Stomach (tissue), 9 donors: ENCODE measurements around the gene FGR. TPM values are rescaled to one million over a fixed set of nuclear protein-coding genes. Genes with fewer than 3 reads are reported as not detected.

Source experiments
- DNase-seq, 2 donors: peaks; one replicate each; pipeline versions ENCODE4 v3.0.0 to v3.0.0-alpha.2; 2013 to 2019
- H3K27ac ChIP-seq, 5 donors: fragments of 200-600 bp in 4 of 5; sonication (generic) in 4 of 5; one replicate each; pipeline ENCODE4 v1.5.1; 2013 to 2019; ENCODE audit warnings: mild to moderate bottlenecking in 1 of 5, moderate library complexity in 1 of 5
- H3K27me3 ChIP-seq, 3 donors: fragments of 200-600 bp; sonication (generic); one replicate each; pipeline ENCODE4 v1.5.1; 2017 to 2019; ENCODE audit warnings: mixed run types in 1 of 3
- H3K36me3 ChIP-seq, 4 donors: fragments of 200-600 bp; sonication (generic); 1 replicate in 3 of 4; 2 replicates in 1 of 4; pipeline ENCODE4 v1.5.1; 2016 to 2019
- H3K4me1 ChIP-seq, 4 donors: fragments of 200-600 bp; sonication (generic); one replicate each; pipeline ENCODE4 v1.5.1; 2016 to 2019
- H3K4me3 ChIP-seq, 4 donors: fragments of 200-600 bp; sonication (generic) in 3 of 4; one replicate each; pipeline ENCODE4 v1.5.1; 2016 to 2019; ENCODE audit warnings: mild to moderate bottlenecking in 1 of 4
- H3K9me3 ChIP-seq, 4 donors: fragments of 200-600 bp; sonication (generic); one replicate each; pipeline ENCODE4 v1.5.1; 2016 to 2019
- EP300 ChIP-seq: sonication (generic); formaldehyde crosslinking; IDR thresholded peaks from one replicate; pipeline ENCODE4 v1.6.1; 2017; ENCODE audit warnings: antibody characterized with exemption
- POLR2A ChIP-seq, 4 donors: fragments of 450-650 bp; IDR thresholded peaks; one replicate each; pipeline ENCODE4 v1.6.1; 2016; ENCODE audit warnings: antibody characterized with exemption in 4 of 4, control low read depth in 2 of 4, mild to moderate bottlenecking in 1 of 4, moderate library complexity in 1 of 4
- POLR2AphosphoS5 ChIP-seq, 3 donors: sonication (generic); formaldehyde crosslinking; IDR thresholded peaks; one replicate each; pipeline ENCODE4 v1.6.1; 2016; ENCODE audit warnings: antibody characterized with exemption in 3 of 3
- WGBS, 5 donors: extraction: QIAGEN DNeasy Blood & Tissue Kit in 3 of 5; methylation state at CpG; one replicate each; pipeline versions ENCODE4 v1.1.5 to v1.1.7; 2013 to 2018; 5-methylcytosine and 5-hydroxymethylcytosine counted together
- intact Hi-C: fragments of 100-400 bp; cut with DNase I; formaldehyde crosslinking; loops from one replicate; pipeline ENCODE4 v1.15.1; 2023; ENCODE audit warnings: low total_unique reads
- polyA plus RNA-seq, 3 donors: library from polyadenylated mRNA; stranded (reverse); fragments of 200-250 nt; gene quantifications; one replicate each; pipeline ENCODE4 v1.2.3, GENCODE V29; 2013
- total RNA-seq, 5 donors: library from RNA; depleted of rRNA; stranded (reverse); fragments of >200 nt; gene quantifications; one replicate each; pipeline versions ENCODE4 v1.1.0 to v1.2.3, GENCODE V29; 2014 to 2016
- TF ChIP-seq, protein P1 (sequence below), 7 experiments: fragments of 450-650 bp in 4 of 7; fragments of 200-600 bp in 3 of 7; sonication (generic) in 3 of 7; IDR thresholded peaks; one replicate each; pipeline ENCODE4 v1.5.1; 2016 to 2019; ENCODE audit warnings: antibody characterized with exemption in 7 of 7, control low read depth in 2 of 7, mild to moderate bottlenecking in 1 of 7
- donor health status: healthy with polysubstance abuse.
- donor health status: Bipolar disorder and iron deficiency.
- donor health status: healthy.

The FGR gene
- total and polyA plus RNA-seq, 8 donors: 3.1 to 9.9 (median 6.8) TPM; not detected in 2

DNA sequence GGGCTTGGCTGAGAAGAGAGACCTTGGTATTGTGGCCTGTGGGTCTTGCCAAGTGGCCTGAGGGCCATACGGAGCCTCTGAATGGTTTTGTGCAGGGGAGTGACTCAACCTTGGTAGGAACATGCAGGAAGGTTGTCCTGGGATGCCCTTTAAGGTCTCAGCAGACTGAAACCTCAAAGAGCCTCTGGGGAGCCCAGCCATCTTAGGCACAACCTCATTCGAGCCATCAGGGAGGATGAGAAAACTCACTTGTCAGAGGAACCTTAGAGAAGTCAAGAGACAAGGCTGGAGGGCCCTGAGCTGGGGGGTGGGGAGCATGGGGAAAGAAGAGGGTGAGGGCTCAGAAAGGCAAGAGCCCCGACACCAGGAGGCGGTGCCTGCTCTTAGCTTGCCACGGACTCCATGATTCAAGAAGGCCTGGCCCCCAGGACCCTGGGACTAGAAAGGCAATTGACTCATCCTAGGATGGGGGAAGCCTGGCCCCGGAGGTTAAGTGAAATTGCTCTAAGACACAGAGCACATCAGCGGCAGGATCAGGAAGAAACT lies 24.0 kb upstream of the FGR start:
- 52 to 59% (median 55%) methylated on average over 7 of the region's 7 CpGs for WGBS, 5 donors
- peaks cover 11 to 44% (median 32%) of the 10 kb centered on the region in 4 donors for H3K4me1 ChIP-seq
- H3K27ac ChIP-seq: peak overlapping the region; percentile 65 to 97 (median 92)
- no peak for DNase-seq
- no peak for TF ChIP-seq EP300
- TF ChIP-seq POLR2AphosphoS5 (IDR thresholded peaks at IDR 0.05): no peak
- no peak for TF ChIP-seq POLR2A (IDR thresholded peaks at IDR 0.05)
- TF ChIP-seq, protein P1, sequence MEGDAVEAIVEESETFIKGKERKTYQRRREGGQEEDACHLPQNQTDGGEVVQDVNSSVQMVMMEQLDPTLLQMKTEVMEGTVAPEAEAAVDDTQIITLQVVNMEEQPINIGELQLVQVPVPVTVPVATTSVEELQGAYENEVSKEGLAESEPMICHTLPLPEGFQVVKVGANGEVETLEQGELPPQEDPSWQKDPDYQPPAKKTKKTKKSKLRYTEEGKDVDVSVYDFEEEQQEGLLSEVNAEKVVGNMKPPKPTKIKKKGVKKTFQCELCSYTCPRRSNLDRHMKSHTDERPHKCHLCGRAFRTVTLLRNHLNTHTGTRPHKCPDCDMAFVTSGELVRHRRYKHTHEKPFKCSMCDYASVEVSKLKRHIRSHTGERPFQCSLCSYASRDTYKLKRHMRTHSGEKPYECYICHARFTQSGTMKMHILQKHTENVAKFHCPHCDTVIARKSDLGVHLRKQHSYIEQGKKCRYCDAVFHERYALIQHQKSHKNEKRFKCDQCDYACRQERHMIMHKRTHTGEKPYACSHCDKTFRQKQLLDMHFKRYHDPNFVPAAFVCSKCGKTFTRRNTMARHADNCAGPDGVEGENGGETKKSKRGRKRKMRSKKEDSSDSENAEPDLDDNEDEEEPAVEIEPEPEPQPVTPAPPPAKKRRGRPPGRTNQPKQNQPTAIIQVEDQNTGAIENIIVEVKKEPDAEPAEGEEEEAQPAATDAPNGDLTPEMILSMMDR (IDR thresholded peaks at IDR 0.05): no peak
- H3K36me3 ChIP-seq: no peaks in the 10 kb centered on the region
- no peaks in the 10 kb centered on the region for H3K9me3 ChIP-seq
- intact Hi-C loops: no loop called here
- H3K4me3 ChIP-seq: peak overlapping the region in 3 of 4 donors; percentile 62 to 73 (median 70)
- H3K27me3 ChIP-seq: no peaks in the 10 kb centered on the region

DNA sequence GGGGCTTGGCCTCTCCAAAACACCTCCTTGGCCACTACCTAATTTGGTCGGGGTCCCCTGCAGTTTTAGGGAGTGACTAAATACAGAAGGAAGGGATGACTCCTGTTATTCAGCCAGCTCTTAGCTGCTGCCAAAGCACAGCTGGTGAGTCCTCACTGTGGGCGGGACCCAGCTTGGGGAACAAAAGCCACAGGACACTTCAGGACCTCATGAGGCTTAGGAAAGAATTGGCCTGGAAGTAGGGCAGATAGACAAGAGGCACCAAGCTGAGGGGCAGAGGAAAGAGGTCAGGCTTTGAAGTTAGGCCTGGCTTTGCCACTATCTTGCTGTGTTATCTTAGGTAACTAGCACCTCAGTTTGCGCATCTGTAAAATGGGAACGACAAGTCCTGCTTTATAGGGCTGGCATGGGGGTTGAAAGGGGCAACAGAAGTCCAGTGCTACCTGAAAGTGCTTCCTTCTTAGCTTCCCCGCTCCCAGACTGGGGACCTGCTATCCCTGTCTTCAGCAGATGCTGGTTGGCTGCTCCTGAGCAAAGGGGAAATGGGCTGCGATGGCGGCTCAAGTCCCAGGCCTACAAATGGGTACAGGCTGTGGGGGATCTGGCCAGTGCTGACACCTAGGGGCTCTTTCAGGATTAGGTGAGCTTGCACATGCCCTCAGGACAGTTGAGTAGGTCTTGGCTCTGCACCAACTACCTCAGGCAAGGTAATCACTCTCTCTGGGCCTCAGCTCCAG lies 21.3 kb upstream of the FGR start:
- peak overlapping the region in 4 of 5 donors; percentile 30 to 62 (median 42) for H3K27ac ChIP-seq
- WGBS, 5 donors: 81 to 89% (median 87%) methylated on average over 6 to 7 of the region's 7 CpGs
- no peaks in the 10 kb centered on the region for H3K36me3 ChIP-seq
- peak in 1 of 2 donors; percentile 51 for DNase-seq
- no peaks in the 10 kb centered on the region for H3K9me3 ChIP-seq
- H3K4me3 ChIP-seq: no peak overlapping the region
- peaks cover 5 to 29% (median 20%) of the 10 kb centered on the region in 4 donors for H3K4me1 ChIP-seq
- no peaks in the 10 kb centered on the region for H3K27me3 ChIP-seq
- TF ChIP-seq POLR2A (IDR thresholded peaks at IDR 0.05): no peak
- TF ChIP-seq, protein P1 (IDR thresholded peaks at IDR 0.05): no peak
- TF ChIP-seq POLR2AphosphoS5 (IDR thresholded peaks at IDR 0.05): no peak
- TF ChIP-seq EP300: no peak
- intact Hi-C loops: no loop called here

DNA sequence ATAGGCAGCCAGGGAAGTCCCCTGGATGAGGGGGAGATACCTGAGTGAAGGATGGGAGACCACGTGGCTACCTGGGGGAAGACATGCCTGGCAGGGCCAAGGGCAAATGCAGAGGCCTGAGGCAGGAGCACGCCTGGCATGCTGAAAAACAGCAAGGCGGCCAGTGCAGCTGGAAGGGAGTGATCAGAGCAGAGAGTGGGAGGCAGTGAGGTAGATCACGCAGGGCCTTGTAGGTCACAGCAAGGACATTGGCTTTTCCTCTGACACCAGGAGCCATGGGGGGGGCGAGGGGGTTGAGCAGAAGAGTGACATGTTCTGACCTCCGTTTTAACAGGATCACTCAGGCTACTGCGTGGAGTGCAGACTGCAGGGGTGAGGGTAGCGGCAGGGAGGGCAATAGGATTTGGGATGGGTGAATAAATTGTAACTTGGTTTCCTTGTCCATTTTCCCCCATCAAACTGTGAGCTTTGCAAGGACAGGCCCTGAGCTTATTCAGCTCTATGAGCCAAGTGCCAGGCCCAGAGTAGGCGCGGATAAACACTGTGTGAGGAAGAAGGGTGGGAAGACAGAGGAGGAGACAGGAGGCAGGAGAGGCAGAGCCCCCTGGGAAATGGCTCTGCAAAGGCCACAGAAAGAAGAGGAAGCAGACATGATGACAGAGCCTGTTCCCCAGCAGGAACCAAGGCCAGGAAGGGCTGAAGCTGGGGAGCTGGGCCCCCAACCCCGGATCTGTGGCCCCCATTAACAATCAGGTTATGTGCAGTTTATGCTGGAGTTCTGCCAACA lies 20.4 kb upstream of the FGR start:
- no peak for DNase-seq
- peak overlapping the region in 4 of 5 donors; percentile 30 to 62 (median 42) for H3K27ac ChIP-seq
- peaks cover 5 to 29% (median 18%) of the 10 kb centered on the region in 4 donors for H3K4me1 ChIP-seq
- H3K27me3 ChIP-seq: no peaks in the 10 kb centered on the region
- H3K36me3 ChIP-seq: no peaks in the 10 kb centered on the region
- TF ChIP-seq POLR2A (IDR thresholded peaks at IDR 0.05): no peak
- TF ChIP-seq, protein P1 (IDR thresholded peaks at IDR 0.05): no peak
- TF ChIP-seq POLR2AphosphoS5 (IDR thresholded peaks at IDR 0.05): no peak
- no peak for TF ChIP-seq EP300
- no peak overlapping the region for H3K4me3 ChIP-seq
- intact Hi-C loops: no loop called here
- H3K9me3 ChIP-seq: no peaks in the 10 kb centered on the region
- 64 to 79% (median 73%) methylated on average over 11 of the region's 11 CpGs for WGBS, 5 donors

DNA sequence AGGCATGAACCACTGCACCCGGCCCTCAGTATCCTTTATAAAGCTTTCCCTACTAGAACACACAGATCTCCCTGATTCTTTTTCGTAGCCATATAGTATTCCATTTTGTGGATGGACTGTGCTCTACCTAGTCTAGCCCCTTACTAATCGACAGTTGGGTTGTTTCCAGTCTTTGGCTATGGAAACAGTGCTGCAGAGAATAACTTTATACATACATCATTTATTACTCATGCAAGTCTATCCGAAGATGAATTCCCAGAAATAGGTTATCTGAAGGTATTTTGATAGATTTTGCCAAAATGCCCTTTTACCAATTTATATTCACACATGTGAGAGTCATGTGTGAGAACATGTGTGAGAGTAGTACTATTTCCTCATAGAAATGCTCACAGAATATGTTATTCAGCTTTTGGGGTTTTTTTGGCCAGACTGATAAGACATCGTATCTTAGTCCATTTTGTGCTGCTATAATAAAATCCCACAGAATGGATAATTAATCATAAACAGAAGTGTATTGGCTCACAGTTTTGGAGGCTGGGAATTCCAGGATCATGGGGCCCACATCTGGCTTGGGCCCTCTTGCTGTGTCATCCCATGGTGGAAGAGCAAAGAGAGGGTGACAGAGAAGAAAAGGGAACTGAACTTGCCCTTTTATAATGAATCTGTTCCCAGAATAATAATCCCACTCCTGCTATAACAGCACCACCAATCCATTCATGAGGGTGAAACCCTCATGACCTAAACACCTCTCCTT lies 17.3 kb upstream of the FGR start:
- Histone ChIP-seq H3K36me3 (no peaks in the 10 kb centered on the region), H3K27me3 (no peaks in the 10 kb centered on the region), H3K4me3 (no peak overlapping the region), H3K27ac (no peak overlapping the region), H3K4me1 (peaks cover 0 to 31% (median 8%) of the 10 kb centered on the region in 4 donors), H3K9me3 (no peaks in the 10 kb centered on the region)
- 89 to 95% (median 94%) methylated on average over 5 of the region's 5 CpGs for WGBS, 5 donors
- TF ChIP-seq POLR2A (IDR thresholded peaks at IDR 0.05) (no peak), EP300 (no peak), POLR2AphosphoS5 (IDR thresholded peaks at IDR 0.05) (no peak)
- TF ChIP-seq, protein P1 (IDR thresholded peaks at IDR 0.05): no peak
- intact Hi-C loops: no loop called here
- no peak for DNase-seq
